Thyroid gland (tissue), 4 donors: ENCODE measurements around the gene ERC1.

Experiments used
- CTCF ChIP-seq, 6 experiments: fragments of 200-600 bp in 3 of 6; fragments of 450-650 bp in 3 of 6; sonication (generic) in 3 of 6; IDR thresholded peaks; one replicate each; pipeline ENCODE4 v1.5.1; 2016 to 2019; ENCODE audit warnings: antibody characterized with exemption in 6 of 6, mild to moderate bottlenecking in 2 of 6, inconsistent platforms in 1 of 6, moderate library complexity in 1 of 6
- POLR2A ChIP-seq, 2 donors: fragments of 450-650 bp; IDR thresholded peaks; one replicate each; pipeline ENCODE4 v1.6.1; 2017; ENCODE audit warnings: antibody characterized with exemption in 2 of 2, mild to moderate bottlenecking in 2 of 2, moderate library complexity in 1 of 2

- TF ChIP-seq CTCF (IDR thresholded peaks at IDR 0.05), result no peak
- TF ChIP-seq POLR2A (IDR thresholded peaks at IDR 0.05), result no peak
Observed at GRCh38 chr12:1287446-1287975, 296.5 kb downstream of the ERC1 start.
